Right lobe of liver (tissue), 6 donors: ENCODE data around the gene HCK. TPM values are rescaled to one million over a fixed set of nuclear protein-coding genes. Genes with fewer than 3 reads are reported as not detected.
A peak's percentile ranks its signal among the peaks of the same experiment; 100 is the strongest.

Experiments used
- ATAC-seq, 4 donors: fragments of 200-7000 bp; cut with Tn5 transposase; one replicate each; pipeline ENCODE4 v1.9.1; 2020; ENCODE audit warnings: mild to moderate bottlenecking in 4 of 4, moderate library complexity in 4 of 4
- DNase-seq, 3 donors: peaks; one replicate each; pipeline ENCODE4 v3.0.0-alpha.2; 2020
- H3K27ac ChIP-seq, 3 donors: fragments of 200-600 bp; one replicate each; pipeline ENCODE4 v1.8.0; 2022
- H3K27me3 ChIP-seq, 2 donors: fragments of 200-600 bp; one replicate each; pipeline ENCODE4 v1.8.0; 2022
- H3K36me3 ChIP-seq, 4 donors: fragments of 200-600 bp; sonication (generic) in 1 of 4; one replicate each; pipeline versions ENCODE4 v1.5.1 to v1.8.0; 2017 to 2022; ENCODE audit warnings: control low read depth in 1 of 4
- H3K4me1 ChIP-seq, 4 donors: fragments of 200-600 bp; sonication (generic) in 1 of 4; one replicate each; pipeline versions ENCODE4 v1.5.1 to v1.8.0; 2017 to 2022; ENCODE audit warnings: control low read depth in 1 of 4
- H3K4me3 ChIP-seq, 3 donors: fragments of 200-600 bp; one replicate each; pipeline ENCODE4 v1.8.0; 2022
- H3K9me3 ChIP-seq, 4 donors: fragments of 200-600 bp; sonication (generic) in 1 of 4; one replicate each; pipeline versions ENCODE4 v1.5.1 to v1.8.0; 2017 to 2022; ENCODE audit warnings: control low read depth in 1 of 4
- CTCF ChIP-seq, 4 donors: fragments of 200-600 bp in 3 of 4; fragments of 450-650 bp in 1 of 4; IDR thresholded peaks; one replicate each; pipeline versions ENCODE4 v1.5.1 to v1.8.0; 2016 to 2022; ENCODE audit warnings: antibody characterized with exemption in 4 of 4, mild to moderate bottlenecking in 2 of 4
- POLR2A ChIP-seq: fragments of 450-650 bp; IDR thresholded peaks from one replicate; pipeline ENCODE4 v1.6.1; 2017; ENCODE audit warnings: antibody characterized with exemption, mild to moderate bottlenecking
- WGBS: methylation state at CpG from one replicate; pipeline ENCODE4 v1.1.6; 2018; ENCODE audit warnings: low coverage, low lambda C conversion rate; ENCODE audit not compliant: insufficient coverage; ENCODE audit errors: missing lambda C conversion rate; 5-methylcytosine and 5-hydroxymethylcytosine counted together
- intact Hi-C, 2 donors: fragments of 100-400 bp; cut with DNase I; formaldehyde crosslinking; loops; one replicate each; pipeline versions ENCODE4 v1.11.2 to v1.14.1; 2022
- total RNA-seq, 6 experiments: library from RNA; depleted of rRNA in 2 of 6; stranded (reverse); fragments of >200 nt in 2 of 6; fragmentation: NEBNext Ultra II Directional in 3 of 6; extraction: Animal tissue kit (Norgen Biotek cat#: 25700) in 3 of 6; gene quantifications; one replicate each; pipeline versions ENCODE4 v1.1.0 to v1.2.4, GENCODE V29; 2016 to 2023
- donor health status: DM: no; HTN: yes; CAD: no.
- donor health status: DM: no; HTN: no; CAD: no.
- donor health status: DM: no; HTN: no; CAD: no.
- donor health status: DM: no; HTN: yes; CAD: no.
- donor health status: DM: no; HTN: yes; CAD: no.

HCK gene
- total RNA-seq, 6 experiments from 2014 or later = 2.9 to 17.1 (median 5.6) TPM

- Histone ChIP-seq H3K27ac (peak overlapping the region in 1 of 3 donors; percentile 20), H3K36me3 (no peaks in the 10 kb centered on the region), H3K4me3 (no peak overlapping the region), H3K9me3 (no peaks in the 10 kb centered on the region), H3K27me3 (no peaks in the 10 kb centered on the region), H3K4me1 (no peaks in the 10 kb centered on the region)
- ATAC-seq (no peak), DNase-seq (no peak)
- intact Hi-C loops = no loop called here
- 95% methylated on average over 2 of the region's 2 CpGs for WGBS
- TF ChIP-seq CTCF (IDR thresholded peaks at IDR 0.05) = no peak
- no peak for TF ChIP-seq POLR2A
Observed at GRCh38 chr20:32068174-32068573, 16.1 kb downstream of the HCK start.

- no peaks in the 10 kb centered on the region for H3K27me3 ChIP-seq
- H3K36me3 ChIP-seq = no peaks in the 10 kb centered on the region
- TF ChIP-seq CTCF (IDR thresholded peaks at IDR 0.05) (no peak), POLR2A (no peak)
- no peak overlapping the region for H3K27ac ChIP-seq
- no peaks in the 10 kb centered on the region for H3K4me1 ChIP-seq
- DNase-seq (no peak), ATAC-seq (no peak)
- intact Hi-C loops = no loop called here
- no peak overlapping the region for H3K4me3 ChIP-seq
- H3K9me3 ChIP-seq = no peaks in the 10 kb centered on the region
Observed at GRCh38 chr20:32069711-32070110, 17.7 kb downstream of the HCK start.

GRCh38 chr20:32070282-32070681 lies 18.2 kb downstream of the HCK start:
- Histone ChIP-seq H3K9me3 (no peaks in the 10 kb centered on the region), H3K27ac (no peak overlapping the region), H3K27me3 (no peaks in the 10 kb centered on the region), H3K4me3 (no peak overlapping the region), H3K36me3 (no peaks in the 10 kb centered on the region), H3K4me1 (no peaks in the 10 kb centered on the region)
- intact Hi-C loops = no loop called here
- TF ChIP-seq POLR2A (no peak), CTCF (IDR thresholded peaks at IDR 0.05) (no peak)
- no peak for DNase-seq
- 83% methylated on average over 1 of the region's 1 CpG for WGBS
- no peak for ATAC-seq

GRCh38 chr20:32070690-32071213 lies 18.7 kb downstream of the HCK start:
- ATAC-seq (no peak), DNase-seq (no peak)
- Histone ChIP-seq H3K4me3 (no peak overlapping the region), H3K9me3 (no peaks in the 10 kb centered on the region), H3K27ac (no peak overlapping the region), H3K36me3 (no peaks in the 10 kb centered on the region), H3K4me1 (no peaks in the 10 kb centered on the region), H3K27me3 (no peaks in the 10 kb centered on the region)
- TF ChIP-seq CTCF (IDR thresholded peaks at IDR 0.05) = no peak
- no peak for TF ChIP-seq POLR2A
- 34% methylated on average over 4 of the region's 4 CpGs for WGBS
- intact Hi-C loops = no loop called here
